Ishikawa (cell line): ENCODE measurements around the gene NKX1-2.

ENCODE experiments used
- CEBPB ChIP-seq: IDR thresholded peaks from 2 replicates; pipeline ENCODE4 v1.6.1; 2012
- CREB1 ChIP-seq: IDR thresholded peaks from 2 replicates; pipeline ENCODE4 v1.6.1; 2012; ENCODE audit warnings: low read depth
- EGR1 ChIP-seq: IDR thresholded peaks from 2 replicates; pipeline ENCODE4 v1.6.1; 2012
- EP300 ChIP-seq: IDR thresholded peaks from 2 replicates; pipeline ENCODE4 v1.6.1; 2012; ENCODE audit warnings: borderline replicate concordance
- FOXM1 ChIP-seq: IDR thresholded peaks from 2 replicates; pipeline ENCODE4 v1.6.1; 2012; ENCODE audit warnings: low read depth, borderline replicate concordance
- MAX ChIP-seq: IDR thresholded peaks from 2 replicates; pipeline ENCODE4 v1.6.1; 2012
- NFIC ChIP-seq: IDR thresholded peaks from 2 replicates; pipeline ENCODE4 v1.6.1; 2012
- RAD21 ChIP-seq: IDR thresholded peaks from 2 replicates; pipeline ENCODE4 v1.6.1; 2012; ENCODE audit warnings: low read depth
- REST ChIP-seq: IDR thresholded peaks from 2 replicates; pipeline ENCODE4 v1.6.1; 2012; ENCODE audit warnings: low read depth, mild to moderate bottlenecking
- TAF1 ChIP-seq: IDR thresholded peaks from 2 replicates; pipeline ENCODE4 v1.6.1; 2012; ENCODE audit warnings: low read depth, mild to moderate bottlenecking
- TCF12 ChIP-seq: IDR thresholded peaks from 2 replicates; pipeline ENCODE4 v1.6.1; 2012; ENCODE audit warnings: low read depth
- TEAD4 ChIP-seq: IDR thresholded peaks from 2 replicates; pipeline ENCODE4 v1.6.1; 2012
- USF1 ChIP-seq: IDR thresholded peaks from 2 replicates; pipeline ENCODE4 v1.6.1; 2012
- YY1 ChIP-seq: IDR thresholded peaks from 2 replicates; pipeline ENCODE4 v1.6.1; 2012; ENCODE audit warnings: low read depth
- ZBTB7A ChIP-seq: IDR thresholded peaks from 2 replicates; pipeline ENCODE4 v1.6.1; 2012; ENCODE audit warnings: low read depth

The NKX1-2 gene

GRCh38 chr10:124428207-124428777 is 21.5 kb downstream of the NKX1-2 start:
- TF ChIP-seq EGR1 (no peak), EP300 (no peak), TAF1 (no peak), MAX (no peak), TCF12 (no peak), NFIC (no peak), RAD21 (no peak), TEAD4 (no peak), YY1 (no peak), USF1 (no peak)

GRCh38 chr10:124425227-124425962 is 24.4 kb downstream of the NKX1-2 start:
- TF ChIP-seq REST, result no peak
- no peak for TF ChIP-seq MAX
- no peak for TF ChIP-seq TCF12
- TF ChIP-seq USF1, result no peak
- TF ChIP-seq YY1, result no peak
- no peak for TF ChIP-seq NFIC
- no peak for TF ChIP-seq FOXM1
- no peak for TF ChIP-seq RAD21
- no peak for TF ChIP-seq CEBPB
- no peak for TF ChIP-seq TEAD4
- TF ChIP-seq TAF1, result no peak
- TF ChIP-seq CREB1, result no peak
- TF ChIP-seq EGR1, result no peak
- TF ChIP-seq ZBTB7A, result no peak
- no peak for TF ChIP-seq EP300

GRCh38 chr10:124423813-124424212 is 26.0 kb downstream of the NKX1-2 start:
- no peak for TF ChIP-seq TCF12
- TF ChIP-seq MAX, result no peak
- no peak for TF ChIP-seq RAD21

GRCh38 chr10:124422742-124423141 is 27.1 kb downstream of the NKX1-2 start:
- TF ChIP-seq USF1 (no peak), MAX (no peak), FOXM1 (no peak), YY1 (no peak), CEBPB (no peak), TEAD4 (no peak), NFIC (no peak), TAF1 (no peak), ZBTB7A (no peak), EGR1 (no peak), TCF12 (no peak), REST (no peak), EP300 (no peak), RAD21 (no peak), CREB1 (no peak)

- TF ChIP-seq CEBPB, result no peak
- TF ChIP-seq MAX, result no peak
- TF ChIP-seq ZBTB7A, result no peak
- no peak for TF ChIP-seq RAD21
- no peak for TF ChIP-seq YY1
- no peak for TF ChIP-seq EGR1
- no peak for TF ChIP-seq TAF1
- TF ChIP-seq NFIC, result no peak
Measured at GRCh38 chr10:124420254-124420653, 29.6 kb downstream of the NKX1-2 start.
